Measurements from ENCODE around the gene AQP10. TPM values are rescaled to one million over a fixed set of nuclear protein-coding genes. Genes with fewer than 3 reads are reported as not detected.

Gene AQP10
- total RNA-seq, 4 donors from 2014 or later, result not detected

- H3K4me1 ChIP-seq, result peaks cover 29 to 67% (median 39%) of the 10 kb centered on the region in 3 donors
- TF ChIP-seq CTCF (IDR thresholded peaks at IDR 0.05) (peak in 5 of 6 experiments; percentile 34 to 55 (median 54)), POLR2A (IDR thresholded peaks at IDR 0.05) (peak in 1 of 4 donors; percentile 61)
- H3K27ac ChIP-seq, result peak overlapping the region; percentile 85 to 98 (median 95)
- H3K9me3 ChIP-seq, result no peaks in the 10 kb centered on the region
- intact Hi-C loops (cut with DNase I), result no loop called here
- peaks cover 0 to 43% (median 0%) of the 10 kb centered on the region in 4 donors for H3K27me3 ChIP-seq
- 1 to 2% methylated on average over 16 to 22 of the region's 63 CpGs for WGBS, 2 donors
- no peak for DNase-seq
- peak overlapping the region; percentile 45 to 91 (median 70) for H3K4me3 ChIP-seq
- H3K36me3 ChIP-seq, result peaks cover 0 to 5% (median 0%) of the 10 kb centered on the region in 3 donors
Observed at GRCh38 chr1:154325583-154326545, 5.0 kb downstream of the AQP10 start.

- TF ChIP-seq POLR2A (IDR thresholded peaks at IDR 0.05), result peak in 1 of 4 donors; percentile 11
- TF ChIP-seq CTCF (IDR thresholded peaks at IDR 0.05), result peak in 1 of 6 experiments; percentile 3
- WGBS, 2 donors, result 17 to 41% methylated on average over 3 to 5 of the region's 6 CpGs
- Histone ChIP-seq H3K36me3 (peaks cover 0 to 14% (median 6%) of the 10 kb centered on the region in 3 donors), H3K27ac (peak overlapping the region; percentile 85 to 98 (median 95)), H3K9me3 (no peaks in the 10 kb centered on the region), H3K4me1 (peaks cover 29 to 68% (median 39%) of the 10 kb centered on the region in 3 donors), H3K4me3 (peak overlapping the region; percentile 45 to 91 (median 70)), H3K27me3 (peaks cover 0 to 43% (median 0%) of the 10 kb centered on the region in 4 donors)
- no peak for DNase-seq
- intact Hi-C loops (cut with DNase I), result no loop called here
Observed at GRCh38 chr1:154326546-154327465, 5.9 kb downstream of the AQP10 start.

GRCh38 chr1:154327466-154328317 lies 6.8 kb downstream of the AQP10 start:
- H3K4me3 ChIP-seq, result peak overlapping the region; percentile 27 to 91 (median 46)
- DNase-seq, result no peak

More at GRCh38 chr1:154327466-154328317, 6.8 kb downstream of the AQP10 start:
- H3K4me1 ChIP-seq, result peaks cover 29 to 68% (median 39%) of the 10 kb centered on the region in 3 donors
- WGBS, 2 donors, result 13 to 36% methylated on average over 4 to 5 of the region's 5 CpGs
- TF ChIP-seq CTCF (IDR thresholded peaks at IDR 0.05) (no peak), POLR2A (IDR thresholded peaks at IDR 0.05) (peak in 1 of 4 donors; percentile 11)
- no peaks in the 10 kb centered on the region for H3K9me3 ChIP-seq
- peaks cover 0 to 23% (median 9%) of the 10 kb centered on the region in 3 donors for H3K36me3 ChIP-seq
- peaks cover 0 to 38% (median 0%) of the 10 kb centered on the region in 4 donors for H3K27me3 ChIP-seq
- intact Hi-C loops (cut with DNase I), result no loop called here
- H3K27ac ChIP-seq, result peak overlapping the region; percentile 85 to 98 (median 95)
